ENCODE results near the gene CLSTN3. TPM values are rescaled to one million over a fixed set of nuclear protein-coding genes. Genes with fewer than 3 reads are reported as not detected.

The CLSTN3 gene
- polyA plus RNA-seq, 2 of the 4 experiments (the other 2 are of a cell fraction) = 17.4 to 24.9 TPM

GRCh38 chr12:7108796-7109571 lies 21.2 kb upstream of the CLSTN3 start, which contains the start of gene C1RL:
Gene C1RL (minus strand): TSS chr12:7109214. CDS start chr12:7109180, 34 bp downstream.
- H3K4me3 ChIP-seq = peak within 1 kb of the TSS; percentile 55
- peak within 1 kb of the TSS; percentile 96 to 97 for H3K27ac ChIP-seq
- H3K4me2 ChIP-seq = peak within 1 kb of the TSS; percentile 94
- peak; percentile 81 for FAIRE-seq
- H3K9me3 ChIP-seq = peaks cover 17% of the 10 kb centered on the region
- H3K4me1 ChIP-seq = peaks cover 30% of the 10 kb centered on the region
- 15% methylated on average over 23 of the region's 23 CpGs for WGBS (ENCODE audit: missing lambda C conversion rate)
- DNase-seq (ENCODE audit: low read depth in 1 of 2, low spot score in 1 of 2) = peak; percentile 73 to 90
- ATAC-seq = peak; percentile 67 to 71
- CTCF ChIA-PET = interaction anchor here (0.6 to 8.4 kb wide), 39 partner anchors 9 to 292 kb away, joined by 3 to 309 read pairs (median 4); partner anchors contain the start of genes C12orf57, C1R, C1S and CLSTN3
- POLR2A ChIA-PET = interaction anchor here (0.5 to 4.0 kb wide), 11 partner anchors 9 to 165 kb away, joined by 3 to 30 read pairs (median 3); partner anchors contain the start of genes C12orf57, C1S, LPCAT3 and RNU7-1
- no peak for TF ChIP-seq TFCP2L1 (CRISPR knock-in tag; IDR thresholded peaks at IDR 0.05)
- TF ChIP-seq HOXB13 (CRISPR knock-in tag; IDR thresholded peaks at IDR 0.05; ENCODE audit: low read depth) = no peak
- TF ChIP-seq RARB (CRISPR knock-in tag; IDR thresholded peaks at IDR 0.05) = peak; percentile 61; the same call in 1 of the 2 replicates
- TF ChIP-seq CTCF (IDR thresholded peaks at IDR 0.05) = peak; percentile 88
- no peak for TF ChIP-seq REST (IDR thresholded peaks at IDR 0.05)
- TF ChIP-seq HES2 (IDR thresholded peaks at IDR 0.05) = no peak
- no peak for TF ChIP-seq BHLHE40 (IDR thresholded peaks at IDR 0.05; ENCODE audit: low read depth, low read length)
- TF ChIP-seq CEBPB (IDR thresholded peaks at IDR 0.05) = peak; percentile 85 to 98; a peak in 3 of 4 replicates
- TF ChIP-seq FOSB (CRISPR knock-in tag; IDR thresholded peaks at IDR 0.05) = no peak
- no peak for TF ChIP-seq CBX8 (IDR thresholded peaks at IDR 0.05)
- no peak for TF ChIP-seq HMGXB4 (CRISPR knock-in tag; IDR thresholded peaks at IDR 0.05; ENCODE audit: borderline replicate concordance)
- 0 out of 2 replicates have a peak, but pooled peaks have one; percentile 30 for TF ChIP-seq HOXA7 (CRISPR knock-in tag; IDR thresholded peaks at IDR 0.05)
- TF ChIP-seq MYC (IDR thresholded peaks at IDR 0.05; ENCODE audit: borderline replicate concordance, low read length) = no peak
- no peak for TF ChIP-seq MAFK (IDR thresholded peaks at IDR 0.05; ENCODE audit: partially characterized antibody)
- TF ChIP-seq TP53 (CRISPR knock-in tag; IDR thresholded peaks at IDR 0.05) = no peak
- TF ChIP-seq CHD2 (IDR thresholded peaks at IDR 0.05; ENCODE audit: low read length, partially characterized antibody) = peak; percentile 52
- TF ChIP-seq ATOH8 (CRISPR knock-in tag; IDR thresholded peaks at IDR 0.05; ENCODE audit: low read depth) = peak; percentile 27; the same call in 1 of the 2 replicates
- TF ChIP-seq SREBF2 (IDR thresholded peaks at IDR 0.05) = no peak
- TF ChIP-seq HOXB5 (CRISPR knock-in tag; IDR thresholded peaks at IDR 0.05) = no peak
- TF ChIP-seq RFX5 (IDR thresholded peaks at IDR 0.05) = no peak
- TF ChIP-seq ESRRA (IDR thresholded peaks at IDR 0.05; ENCODE audit: borderline replicate concordance, low read length) = 0 out of 2 replicates have a peak, but pooled peaks have one; percentile 11
- TF ChIP-seq BCL3 (IDR thresholded peaks at IDR 0.05) = peak; percentile 51; the same call in 1 of the 3 replicates
- no peak for TF ChIP-seq HEYL (CRISPR knock-in tag; IDR thresholded peaks at IDR 0.05)
- TF ChIP-seq USF2 (IDR thresholded peaks at IDR 0.05) = no peak
- no peak for TF ChIP-seq POLR2AphosphoS2 (conservative IDR thresholded peaks at IDR 0.05; ENCODE audit: low read length)
- no peak for TF ChIP-seq HDAC2 (IDR thresholded peaks at IDR 0.05)
- no peak for TF ChIP-seq NFE2L2 (conservative IDR thresholded peaks at IDR 0.05; ENCODE audit: low read length)
- TF ChIP-seq EHMT2 (IDR thresholded peaks at IDR 0.05; ENCODE audit: low read depth) = no peak
- TF ChIP-seq GATA3 (IDR thresholded peaks at IDR 0.05; ENCODE audit: borderline replicate concordance) = peak; percentile 24; the same call in 1 of the 2 replicates
